ENCODE results near the gene PSTPIP2. TPM values are rescaled to one million over a fixed set of nuclear protein-coding genes. Genes with fewer than 3 reads are reported as not detected.

Gene PSTPIP2
- total and polyA plus RNA-seq, 9 of the 15 experiments (the other 6 are each of a cell fraction or from before 2014, with no cell fraction given) = 14.0 to 45.7 (median 27.1) TPM

- TF ChIP-seq THRB (CRISPR knock-in tag; conservative IDR thresholded peaks at IDR 0.05) (0 out of 2 replicates have a peak, but pooled peaks have one; percentile 39), SMAD2 (IDR thresholded peaks at IDR 0.05; ENCODE audit: low read depth, low read length) (no peak), BRD4 (IDR thresholded peaks at IDR 0.05) (no peak), SLC30A9 (CRISPR knock-in tag; IDR thresholded peaks at IDR 0.05) (no peak), ID3 (CRISPR knock-in tag; IDR thresholded peaks at IDR 0.05) (no peak), ID3 (tag; IDR thresholded peaks at IDR 0.05) (no peak), HEY1 (CRISPR knock-in tag; IDR thresholded peaks at IDR 0.05; ENCODE audit: borderline replicate concordance) (no peak), EHMT2 (IDR thresholded peaks at IDR 0.05) (no peak), ZC3H8 (IDR thresholded peaks at IDR 0.05) (no peak), VEZF1 (CRISPR knock-in tag; IDR thresholded peaks at IDR 0.05) (peak; percentile 49), CLOCK (CRISPR knock-in tag; IDR thresholded peaks at IDR 0.05; ENCODE audit: borderline replicate concordance) (no peak), ELK1 (CRISPR knock-in tag; IDR thresholded peaks at IDR 0.05) (no peak), E2F3 (CRISPR knock-in tag; IDR thresholded peaks at IDR 0.05) (no peak)
These were observed 104.9 kb downstream of the PSTPIP2 start, which contains the start of gene EPG5 (continued) for GRCh38 chr18:45967007-45967706.
